SKM-1 (cell line): ENCODE data around the gene CBX2.

Source experiments
- DNase-seq: peaks from one replicate; lab custom pipeline; 2025; ENCODE audit not compliant: unreplicated experiment; lab: John Stamatoyannopoulos, UW

The CBX2 gene

DNA sequence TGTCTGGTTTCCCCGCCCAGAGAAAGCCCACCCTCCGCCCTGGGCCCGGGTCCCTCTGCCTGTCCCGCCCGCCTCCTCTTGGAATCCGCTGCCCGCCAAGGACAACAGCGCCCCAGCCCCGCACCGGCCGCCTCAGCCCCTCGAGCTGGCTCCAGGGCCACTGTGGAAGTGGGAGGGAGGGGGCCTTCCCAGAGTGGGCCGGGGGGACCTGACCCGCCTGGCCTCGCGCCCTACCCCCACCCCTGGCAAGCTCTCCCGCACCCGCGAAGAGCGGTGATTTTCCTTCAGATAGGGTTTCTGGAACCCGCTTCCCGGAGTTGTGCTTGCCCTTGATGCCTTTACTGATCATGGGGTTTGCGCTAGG lies 21.2 kb downstream of the CBX2 start:
- DNase-seq, result no peak

DNA sequence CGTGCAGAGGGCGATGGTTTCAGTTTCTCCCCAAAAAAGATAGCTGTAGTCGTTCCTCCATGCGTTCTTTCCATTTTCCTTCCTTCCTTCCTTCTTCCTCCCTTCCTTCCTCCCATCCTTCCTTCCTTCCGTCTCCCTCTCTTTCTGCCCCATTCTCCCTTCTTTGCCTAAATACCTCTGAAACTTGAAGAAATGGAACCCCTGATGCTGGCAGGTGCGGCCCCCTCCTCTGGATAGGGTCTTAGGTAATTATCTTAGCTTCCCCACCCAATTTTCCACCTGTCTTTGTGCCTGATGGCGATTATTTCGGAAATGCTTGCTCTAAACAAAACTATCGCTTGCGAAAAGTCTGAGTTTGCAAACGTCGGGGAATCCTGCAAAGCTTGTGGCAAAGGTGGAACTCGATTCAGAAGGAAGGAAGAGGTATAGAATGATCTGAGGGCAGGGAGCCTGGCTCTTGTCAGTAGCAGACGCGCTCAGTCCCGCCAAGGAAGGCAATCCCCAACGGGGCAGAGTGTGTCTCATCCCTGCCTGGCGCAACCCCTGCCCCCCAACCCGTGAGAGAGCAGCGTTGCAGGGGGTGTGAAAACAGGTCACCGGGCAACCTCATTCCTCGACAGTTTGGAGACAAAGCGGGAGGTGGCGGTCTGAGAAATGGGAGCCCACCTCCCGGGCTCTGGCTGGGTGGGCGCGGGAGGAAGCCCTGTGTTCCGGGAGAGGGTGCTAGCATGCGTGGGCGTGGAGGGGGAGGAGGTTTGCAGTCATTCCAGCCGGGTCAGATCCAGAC lies 21.8 kb downstream of the CBX2 start:
- no peak for DNase-seq

DNA sequence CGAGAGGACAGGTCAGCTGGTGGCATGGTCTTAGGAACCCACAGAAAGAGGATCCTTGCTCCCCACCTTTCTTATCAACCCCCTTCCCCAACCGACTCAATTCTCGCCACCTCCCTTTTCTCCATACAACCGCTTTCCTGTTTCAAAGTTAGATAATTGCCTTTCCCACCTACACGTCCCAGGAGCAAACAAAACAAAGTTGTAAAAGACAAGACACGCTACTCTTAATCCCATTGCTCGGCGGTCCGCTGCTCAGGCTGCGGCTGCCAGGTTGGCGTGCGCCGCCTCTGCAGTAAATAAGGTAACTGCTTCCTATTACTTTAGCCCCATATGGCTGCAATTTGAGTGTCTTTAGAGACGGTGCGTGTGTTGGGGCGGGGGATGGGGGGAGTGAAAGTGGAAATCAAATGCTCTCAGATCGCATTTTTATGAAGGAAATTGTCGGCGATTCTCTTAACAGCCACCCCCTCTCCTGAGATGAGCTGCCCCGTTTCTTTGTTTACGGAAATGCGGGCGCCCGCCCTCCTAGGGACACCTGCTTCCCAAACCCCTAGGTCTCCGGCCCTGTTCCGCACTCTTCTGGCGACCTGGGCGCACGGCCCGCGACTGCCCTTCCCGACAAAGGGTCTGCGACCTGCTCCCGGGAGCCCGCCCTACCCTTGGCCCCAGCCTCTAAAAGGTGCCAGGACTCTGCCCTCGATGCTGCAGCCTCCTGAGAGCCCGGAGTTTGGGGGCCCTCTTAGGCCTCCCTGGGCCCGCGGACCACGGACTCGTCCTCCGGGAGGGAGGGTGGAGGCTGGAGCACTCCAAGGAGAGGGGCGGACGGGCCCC lies 22.6 kb downstream of the CBX2 start:
- no peak for DNase-seq

DNA sequence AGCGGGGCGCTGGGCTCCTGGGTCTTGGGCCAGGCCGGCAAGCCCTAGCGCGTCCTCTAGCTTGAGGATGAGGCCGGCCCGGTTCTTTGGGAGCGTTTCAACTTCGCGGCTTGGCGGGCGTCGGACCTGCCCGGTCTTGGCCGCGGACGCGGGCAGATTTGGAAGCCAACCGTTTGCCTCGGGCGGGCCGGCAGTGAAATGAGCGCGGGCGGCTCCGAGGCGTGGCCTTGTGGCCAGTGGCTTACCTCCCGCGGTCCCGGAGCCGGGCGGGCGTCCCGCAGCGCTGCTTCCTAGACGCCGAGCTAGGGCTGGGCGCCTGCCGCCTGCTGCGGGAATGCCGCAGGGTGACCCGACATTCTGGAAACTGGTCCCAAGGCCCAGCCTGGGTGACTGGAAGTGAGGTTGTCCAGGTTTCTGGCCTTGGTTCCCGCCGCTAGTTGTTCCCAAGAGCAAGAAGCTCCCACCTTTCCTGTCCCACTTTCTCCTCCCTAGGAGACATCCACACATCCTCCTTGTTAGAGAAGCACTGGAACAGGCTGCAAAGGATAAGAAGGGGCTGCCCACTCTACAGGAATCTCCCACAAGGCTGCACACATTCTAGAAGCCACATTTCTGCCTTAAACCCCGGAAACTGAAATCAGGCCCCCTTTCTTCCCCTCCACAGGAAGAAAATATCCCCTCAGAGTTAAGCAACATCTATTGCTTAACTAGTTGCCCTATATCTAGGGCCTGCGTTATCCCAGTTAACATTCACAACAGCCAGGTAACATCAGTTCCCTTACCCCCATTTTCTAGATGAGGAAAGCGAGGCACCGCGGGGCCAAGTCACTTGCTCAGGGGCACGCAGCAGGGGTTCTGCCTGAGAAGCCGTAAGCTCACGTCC lies 23.4 kb downstream of the CBX2 start:
- DNase-seq, result no peak

DNA sequence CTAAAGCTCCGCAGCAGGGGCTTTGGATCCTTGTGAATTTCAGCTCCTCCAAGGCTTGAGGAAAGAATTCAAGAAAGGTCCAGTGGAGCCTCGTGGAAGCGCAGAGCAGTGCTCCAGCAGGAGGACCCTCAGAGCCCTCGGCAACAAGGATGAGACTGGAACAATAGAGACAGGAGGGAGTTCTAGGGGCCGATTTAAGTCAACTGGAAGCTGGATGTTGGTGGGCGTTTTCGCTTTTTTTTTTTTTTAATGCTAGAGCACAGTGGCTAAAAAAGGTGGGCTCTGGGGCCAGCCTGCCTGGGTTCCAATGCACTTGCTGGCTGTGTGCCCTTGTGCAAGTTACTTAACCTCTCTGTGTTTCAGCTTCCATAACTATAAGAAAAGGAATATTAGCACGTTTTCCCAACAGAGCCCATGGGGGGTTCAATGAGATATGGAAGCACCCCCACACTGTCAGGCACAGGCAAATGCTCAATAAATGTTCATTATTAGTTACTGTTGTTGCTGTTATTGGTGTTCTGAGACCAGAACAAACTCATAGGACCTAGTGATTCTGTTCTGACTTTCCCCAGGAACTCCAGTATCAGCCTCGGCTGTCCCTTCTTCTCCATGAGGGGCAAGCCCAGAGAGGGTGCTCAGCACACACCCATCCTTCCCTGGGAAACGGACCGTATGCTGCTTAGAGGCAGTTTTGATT lies 24.2 kb downstream of the CBX2 start:
- DNase-seq, result no peak

DNA sequence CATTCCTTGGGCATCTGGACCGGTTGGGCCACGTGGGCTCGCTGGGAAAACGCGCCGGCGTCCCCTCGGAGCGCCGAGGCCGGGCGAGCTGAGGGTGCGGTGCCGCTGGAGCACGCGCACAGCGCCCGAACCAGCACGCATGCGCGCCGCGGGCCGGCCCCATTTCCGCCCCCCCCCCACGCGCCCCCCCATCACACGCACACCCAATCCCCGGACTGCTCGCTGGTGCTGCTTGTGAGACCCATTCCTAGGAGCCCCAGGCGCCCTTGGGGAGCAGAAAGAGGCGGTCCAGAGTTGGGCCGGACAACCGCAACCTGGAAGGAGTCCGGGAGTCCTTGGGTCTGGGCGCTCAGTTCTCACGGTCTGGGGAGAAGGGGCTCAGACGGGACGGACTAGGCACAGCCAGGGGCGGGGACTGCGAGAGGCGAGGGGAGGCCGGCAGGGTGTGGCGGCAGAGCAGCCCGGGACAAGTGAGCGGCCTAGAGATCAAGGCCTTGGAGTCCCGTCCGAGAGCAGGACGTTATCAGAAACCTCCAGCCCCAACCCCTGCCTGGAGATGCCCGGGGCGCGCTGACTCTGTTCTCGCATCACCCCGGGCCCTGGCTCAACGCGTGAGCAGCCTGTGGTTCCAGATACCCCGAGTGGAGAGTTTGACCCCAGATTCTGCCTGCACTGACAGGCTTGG lies 24.9 kb downstream of the CBX2 start:
- no peak for DNase-seq

DNA sequence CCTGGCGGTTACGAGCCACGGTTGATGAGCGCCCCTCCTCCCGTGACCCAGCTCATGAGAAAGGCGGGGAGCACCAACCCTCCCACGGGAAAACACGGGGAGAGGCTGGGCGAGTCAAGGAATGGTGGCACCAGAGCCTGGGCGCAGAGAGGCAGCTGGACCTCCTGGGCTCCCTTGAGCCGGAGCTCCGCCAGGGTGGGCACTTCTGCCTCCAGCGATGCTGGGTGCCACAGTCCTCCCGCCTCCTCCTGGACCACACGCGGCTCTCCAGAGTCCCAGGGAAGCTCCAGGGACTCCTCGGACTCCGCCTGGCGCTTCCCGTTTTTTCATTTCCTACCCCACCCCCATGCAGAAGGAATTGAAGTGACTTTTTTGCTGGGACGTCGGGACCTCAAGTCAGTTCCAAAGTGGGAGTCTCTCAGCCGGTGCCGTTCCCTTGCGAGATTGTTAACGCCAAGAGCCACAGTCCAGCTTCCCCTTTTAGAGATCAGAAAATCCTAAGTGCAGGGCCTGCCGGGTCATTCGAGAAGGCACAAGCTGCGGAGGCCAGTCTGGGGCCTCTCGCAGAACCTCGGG lies 25.6 kb downstream of the CBX2 start:
- no peak for DNase-seq

DNA sequence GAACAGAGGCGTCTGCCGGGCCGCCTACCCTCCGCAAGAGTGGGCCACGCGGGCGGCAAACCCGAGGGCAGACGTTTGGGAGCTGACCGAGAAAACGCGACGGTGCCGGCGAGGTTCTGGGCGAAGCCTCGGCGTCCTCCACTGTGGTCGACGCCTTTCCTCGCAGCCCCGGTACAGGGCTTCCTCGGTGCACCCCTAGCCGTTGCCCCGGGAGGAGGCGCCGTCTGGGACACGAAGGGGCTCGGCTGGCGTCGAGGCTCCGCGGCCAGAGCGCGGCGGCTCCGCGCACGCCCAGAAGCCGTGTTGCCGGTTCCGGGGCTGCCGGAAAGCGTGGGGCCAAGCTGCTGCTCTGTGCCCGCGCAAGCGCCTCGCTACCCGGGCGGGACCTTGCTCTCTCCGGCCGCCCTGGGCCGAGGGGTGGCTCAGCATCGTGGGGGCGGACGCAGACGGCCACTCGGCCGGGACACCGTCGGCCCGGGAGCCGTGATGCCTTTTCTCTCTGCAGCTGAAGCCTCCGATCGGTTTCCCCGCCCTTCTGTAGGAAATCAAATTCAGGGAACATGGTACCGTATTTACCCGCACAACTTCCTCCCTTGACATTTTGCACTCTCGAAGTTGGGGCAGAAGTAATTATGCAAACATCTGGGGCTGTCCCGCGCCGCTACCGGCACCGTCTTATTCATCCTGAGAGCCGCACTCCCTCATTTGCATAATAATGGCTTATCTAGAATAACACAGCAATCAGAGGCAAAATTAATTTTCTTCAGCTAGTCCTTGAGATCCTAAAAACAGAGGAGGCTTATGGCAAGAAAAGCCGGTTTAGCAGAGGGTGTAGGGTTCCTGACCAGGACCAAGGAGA lies 26.3 kb downstream of the CBX2 start:
- no peak for DNase-seq

DNA sequence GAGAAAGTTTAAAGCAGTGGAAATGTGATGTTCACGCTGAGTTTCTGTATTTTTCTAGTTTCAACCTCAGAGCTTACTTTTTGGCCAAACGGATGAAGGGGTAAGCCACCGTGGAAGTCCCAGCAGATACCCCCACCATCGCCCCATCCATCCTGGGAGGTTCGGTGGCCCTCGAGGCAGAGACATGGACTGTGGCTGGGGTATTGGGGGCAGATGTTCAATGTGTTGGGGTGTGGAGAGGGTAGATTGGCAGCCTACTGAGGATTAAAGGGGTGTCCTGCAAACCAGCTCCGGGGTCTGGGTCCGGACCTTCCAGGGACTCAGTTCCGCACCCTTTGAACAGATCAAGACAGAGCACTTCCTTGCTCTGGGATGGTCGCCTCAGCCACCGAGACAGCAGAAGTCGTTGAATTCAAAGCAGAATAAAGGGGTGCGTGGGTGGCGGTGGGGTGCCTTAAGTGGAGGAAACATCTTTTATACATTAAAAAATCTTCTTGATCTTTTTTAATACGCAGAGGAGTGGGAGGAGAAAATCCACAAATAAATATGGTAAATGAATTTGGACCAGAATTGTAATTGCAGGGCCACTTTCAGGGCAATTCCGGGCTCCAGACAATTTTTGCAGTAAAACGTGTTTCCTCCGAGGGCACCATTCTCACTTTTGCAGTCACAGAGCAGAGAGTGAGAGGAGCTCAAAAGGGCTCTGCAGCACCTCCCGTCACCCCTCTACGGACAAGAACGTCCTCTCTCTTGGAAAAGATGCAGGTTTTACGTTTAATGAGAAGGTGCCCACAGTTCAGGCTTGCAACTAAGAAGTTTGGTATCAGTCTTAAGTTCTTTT lies 27.1 kb downstream of the CBX2 start:
- DNase-seq, result no peak

DNA sequence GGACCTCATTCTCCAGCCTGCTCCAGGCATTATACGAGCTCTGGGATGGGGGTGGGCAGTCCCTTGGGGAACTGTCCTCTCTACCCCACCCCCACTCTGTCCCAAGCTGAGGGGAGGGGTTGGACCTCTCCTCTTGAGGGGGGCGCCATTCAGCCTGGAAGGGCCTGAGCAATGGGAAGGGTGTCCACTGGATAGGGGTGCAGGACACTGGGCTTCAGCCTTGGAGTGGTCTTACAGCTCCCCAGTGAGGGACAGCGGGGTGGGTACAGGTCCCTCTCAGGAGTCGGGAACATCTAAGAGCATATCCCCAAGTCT lies 28.5 kb downstream of the CBX2 start:
- no peak for DNase-seq

DNA sequence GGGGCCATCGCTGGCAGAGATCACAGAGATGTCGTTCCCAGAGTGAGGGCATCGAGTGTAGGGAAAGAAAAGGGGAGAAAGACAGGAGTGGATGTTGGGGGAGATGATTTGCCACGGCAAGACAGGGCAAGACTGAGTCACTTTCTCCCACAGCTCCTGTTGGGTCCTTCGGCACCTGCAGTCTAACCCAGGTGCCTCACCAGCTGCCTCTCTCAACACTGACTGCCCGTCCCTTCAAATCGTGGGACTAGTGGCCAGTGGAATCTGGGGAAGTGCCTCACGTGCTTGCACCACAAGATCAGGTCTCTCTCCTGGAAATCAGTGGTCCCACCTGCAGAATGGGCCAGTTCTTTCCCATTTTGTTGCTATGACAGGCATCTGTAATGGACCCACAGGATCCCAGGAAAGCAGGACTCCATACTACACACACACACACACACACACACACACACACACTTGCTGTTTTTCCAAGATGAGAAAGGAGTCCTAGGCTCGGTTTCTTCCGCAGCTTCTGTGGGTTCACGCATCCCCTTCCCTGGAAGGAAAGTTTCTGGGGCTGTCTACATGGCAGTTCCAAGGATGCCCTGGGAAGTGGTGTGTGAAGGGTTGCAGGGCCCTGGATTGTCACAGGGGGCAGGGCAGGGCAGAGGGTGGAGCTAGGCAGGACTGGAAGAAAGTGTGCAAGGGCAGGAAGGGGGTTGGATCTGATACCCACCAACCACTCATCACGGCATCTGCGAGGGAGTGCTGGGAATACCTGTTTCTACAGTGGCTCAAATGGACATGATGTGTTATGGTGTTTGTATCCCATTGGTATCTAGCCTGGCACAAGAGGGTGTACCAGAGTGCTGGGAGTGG lies 29.1 kb downstream of the CBX2 start:
- no peak for DNase-seq

DNA sequence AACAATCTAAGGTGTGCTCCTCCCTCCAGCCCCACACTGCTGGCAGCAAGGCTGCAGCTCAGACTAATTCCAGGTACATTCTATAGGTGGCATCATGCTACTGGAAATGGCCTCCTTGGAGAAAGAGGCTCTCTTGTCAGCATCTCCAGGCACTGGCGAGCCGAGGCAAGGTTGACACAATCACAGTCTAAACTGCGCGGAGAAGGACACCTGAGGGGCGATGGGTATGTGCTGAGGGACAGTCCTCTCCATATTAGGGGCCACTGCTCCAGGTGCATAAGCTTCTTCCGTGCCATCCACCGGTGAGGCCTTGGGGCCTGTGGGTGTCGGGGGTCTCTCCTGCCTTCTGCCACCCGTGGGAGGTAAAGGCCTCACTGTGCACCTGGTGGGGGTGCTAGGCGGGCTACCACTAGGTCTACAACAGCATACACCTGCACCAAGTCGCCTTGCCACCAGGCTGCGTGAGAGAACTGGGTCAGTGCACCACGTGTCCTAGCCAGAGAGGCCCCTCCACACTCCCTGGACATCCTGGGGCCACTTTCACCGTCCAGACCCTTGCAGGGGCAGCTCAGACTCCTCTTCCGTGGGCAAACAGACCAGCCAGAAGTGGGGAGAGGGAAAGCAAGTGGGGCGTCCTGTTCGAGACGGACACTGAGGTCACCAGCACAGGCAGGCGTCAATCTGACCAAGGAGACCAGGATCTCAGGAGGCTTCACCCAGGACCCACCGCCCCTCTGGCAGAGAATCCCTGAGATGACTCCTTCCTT lies 31.0 kb downstream of the CBX2 start:
- no peak for DNase-seq

DNA sequence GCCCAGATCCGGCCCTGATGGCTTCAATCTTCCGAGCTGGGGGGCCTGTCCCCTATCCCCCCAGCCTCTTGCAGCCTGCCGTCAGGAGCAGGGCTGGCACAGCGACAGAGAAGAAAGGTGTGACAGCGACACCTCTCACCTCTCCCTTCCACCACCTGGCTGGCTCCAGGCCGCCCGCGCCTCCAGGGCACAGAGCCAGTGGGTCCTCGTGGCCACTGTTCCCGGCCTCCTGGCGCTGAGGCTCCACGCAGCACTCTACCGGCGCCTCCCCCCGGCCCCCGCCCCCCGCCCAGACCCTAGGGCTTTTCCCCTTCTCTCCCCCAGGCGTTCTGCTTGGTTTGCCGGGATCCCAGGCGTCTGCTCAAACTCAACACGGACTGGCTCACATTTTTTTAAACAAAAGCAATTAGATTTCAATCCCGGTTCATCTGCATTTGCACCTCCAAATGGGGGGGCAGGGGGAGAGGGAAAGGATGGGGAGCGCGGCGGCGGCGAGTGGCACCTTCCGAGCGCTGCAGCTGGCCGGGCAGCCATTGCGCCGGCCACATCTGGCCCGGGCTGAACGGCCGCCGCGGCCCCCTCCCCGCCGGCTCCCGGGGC lies 31.7 kb downstream of the CBX2 start:
- DNase-seq, result no peak

DNA sequence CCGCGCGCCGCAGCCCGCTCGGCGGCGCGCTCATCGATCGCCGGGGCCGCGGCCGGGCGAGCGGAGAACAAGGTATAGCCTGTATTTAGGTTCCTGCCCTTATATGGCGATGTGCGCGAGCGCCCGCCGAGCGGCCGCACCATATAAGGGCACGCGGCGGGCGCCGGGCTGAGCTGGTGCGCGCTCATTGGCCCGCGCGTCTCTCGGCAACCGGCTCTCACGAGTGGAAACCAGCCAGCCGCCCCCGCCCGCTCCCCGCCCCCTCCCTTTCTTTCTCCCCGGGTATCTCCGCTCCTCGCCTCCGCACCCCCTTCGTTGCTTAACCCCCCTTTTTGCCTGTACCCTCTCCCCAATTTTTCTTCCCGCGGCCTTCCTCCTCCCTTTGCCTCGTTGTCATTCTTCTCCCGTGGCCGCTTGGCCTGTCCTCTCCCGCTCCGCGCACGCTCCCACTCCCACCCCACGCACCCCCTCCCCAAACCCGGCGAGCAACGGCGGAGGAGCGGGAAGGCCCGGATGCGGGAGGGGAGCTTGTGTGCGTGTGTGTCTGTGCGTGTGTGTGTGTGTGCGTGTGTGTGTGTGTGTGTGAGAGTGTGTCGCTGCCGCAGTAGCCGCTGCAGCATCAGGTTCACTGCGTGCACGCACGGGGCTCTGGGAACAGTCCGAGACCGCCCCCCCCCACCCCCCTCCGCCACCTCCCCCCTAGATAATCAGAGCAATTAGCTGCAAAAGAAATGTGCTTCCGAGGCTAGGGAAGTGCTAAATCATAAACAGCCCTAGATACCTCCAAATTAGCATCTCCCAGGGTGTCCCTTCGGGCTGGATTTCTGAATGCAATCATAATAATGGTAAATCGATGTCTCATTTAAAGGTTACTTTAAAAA lies 32.4 kb downstream of the CBX2 start:
- DNase-seq, result no peak
